Endothelial cell of umbilical vein (primary cell): ENCODE measurements around the gene CDC37L1.

Source experiments
- CTCF ChIP-seq, 2 donors: IDR thresholded peaks; 1 replicate in 1 of 2; 2 replicates in 1 of 2; pipeline ENCODE4 v1.5.1; 2011; ENCODE audit warnings: low read length in 2 of 2, mild to moderate bottlenecking in 2 of 2, moderate library complexity in 2 of 2, control low read depth in 1 of 2, inconsistent platforms in 1 of 2, low read depth in 1 of 2; ENCODE audit not compliant: insufficient read depth in 1 of 2; ENCODE audit errors: extremely low read depth in 1 of 2
- EZH2 ChIP-seq: IDR thresholded peaks from 2 replicates; pipeline ENCODE4 v1.6.1; 2012; ENCODE audit warnings: borderline replicate concordance, low read depth, mild to moderate bottlenecking, moderate library complexity, low read length, inconsistent platforms; ENCODE audit not compliant: severe bottlenecking
- JUN ChIP-seq: IDR thresholded peaks from 2 replicates; pipeline ENCODE4 v1.6.1; 2011; ENCODE audit warnings: borderline replicate concordance, low read depth; ENCODE audit not compliant: insufficient read length, insufficient read depth
- MYC ChIP-seq: IDR thresholded peaks from one replicate; pipeline ENCODE4 v1.6.1; 2011; ENCODE audit warnings: mild to moderate bottlenecking, low read depth, low read length
- POLR2A ChIP-seq: IDR thresholded peaks from 2 replicates; pipeline ENCODE4 v1.6.1; 2012; ENCODE audit warnings: low read depth, mild to moderate bottlenecking, control low read depth, low read length
- POLR2AphosphoS5 ChIP-seq: IDR thresholded peaks from 2 replicates; pipeline ENCODE4 v1.6.1; 2012; ENCODE audit warnings: low read depth, mild to moderate bottlenecking, control low read depth, low read length, moderate library complexity; ENCODE audit not compliant: insufficient read depth

- no peak for TF ChIP-seq CTCF (IDR thresholded peaks at IDR 0.05; ENCODE audit: extremely low read depth in 1 of 2, insufficient read depth in 1 of 2, low read depth in 1 of 2, low read length in 2 of 2)
- TF ChIP-seq EZH2 = no peak
- TF ChIP-seq MYC = no peak
- TF ChIP-seq POLR2AphosphoS5 = no peak
- TF ChIP-seq POLR2A = no peak
- TF ChIP-seq JUN = no peak
Observed at GRCh38 chr9:4678679-4679267, 596 bp upstream of the CDC37L1 start.
